NCI-H2196 (cell line): ENCODE measurements around the gene ZNF213.
A peak's percentile ranks its signal among the peaks of the same experiment; 100 is the strongest.

Source experiments
- DNase-seq: peaks from one replicate; lab custom pipeline; 2025; ENCODE audit not compliant: unreplicated experiment; lab: John Stamatoyannopoulos, UW

The ZNF213 gene

GRCh38 chr16:3145660-3146059, 10.8 kb downstream of the ZNF213 start:
- no peak for DNase-seq

DNA sequence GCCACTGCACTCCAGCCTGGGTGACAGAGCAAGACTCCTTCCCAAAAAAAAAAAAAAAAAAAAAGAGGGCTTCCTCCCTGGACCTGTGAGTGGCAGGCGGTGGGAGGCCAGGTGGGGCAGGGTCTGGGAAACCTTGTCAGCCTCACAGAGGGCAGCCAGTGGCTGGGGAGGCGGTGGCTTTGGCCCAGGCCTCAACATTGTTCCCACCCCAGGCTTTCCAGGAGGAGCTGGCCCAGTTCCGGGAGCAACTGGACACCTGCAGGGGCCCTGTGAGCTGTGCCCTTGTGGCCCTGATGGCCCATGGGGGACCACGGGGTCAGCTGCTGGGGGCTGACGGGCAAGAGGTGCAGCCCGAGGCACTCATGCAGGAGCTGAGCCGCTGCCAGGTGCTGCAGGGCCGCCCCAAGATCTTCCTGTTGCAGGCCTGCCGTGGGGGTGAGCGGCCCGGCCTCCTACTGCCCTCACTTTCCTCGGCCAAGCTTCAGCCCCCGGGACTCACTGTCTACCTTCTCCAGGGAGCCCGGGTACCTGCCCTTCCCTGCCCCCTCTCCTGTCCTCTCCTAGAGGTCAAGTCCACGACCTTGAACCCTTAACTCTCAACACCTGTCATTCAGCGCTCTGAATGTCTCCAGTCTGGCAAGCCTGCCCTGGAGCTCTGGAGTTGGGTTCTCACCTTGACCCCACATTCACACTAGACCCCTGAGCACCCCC, 12.4 kb downstream of the ZNF213 start:
- no peak for DNase-seq

DNA sequence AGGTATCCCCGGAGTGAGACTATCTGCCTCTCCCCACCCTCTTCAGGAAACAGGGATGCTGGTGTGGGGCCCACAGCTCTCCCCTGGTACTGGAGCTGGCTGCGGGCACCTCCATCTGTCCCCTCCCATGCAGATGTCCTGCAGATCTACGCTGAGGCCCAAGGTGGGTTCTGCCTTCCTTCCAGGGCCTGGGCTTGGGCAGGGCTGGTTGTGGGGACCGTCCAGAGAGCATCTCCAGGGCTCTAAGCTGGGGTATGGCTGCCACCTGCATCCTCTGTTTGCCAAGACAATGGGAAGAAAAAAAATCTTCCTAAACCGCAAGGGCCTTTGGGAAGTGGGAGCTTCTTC, 12.9 kb downstream of the ZNF213 start:
- DNase-seq = no peak

DNA sequence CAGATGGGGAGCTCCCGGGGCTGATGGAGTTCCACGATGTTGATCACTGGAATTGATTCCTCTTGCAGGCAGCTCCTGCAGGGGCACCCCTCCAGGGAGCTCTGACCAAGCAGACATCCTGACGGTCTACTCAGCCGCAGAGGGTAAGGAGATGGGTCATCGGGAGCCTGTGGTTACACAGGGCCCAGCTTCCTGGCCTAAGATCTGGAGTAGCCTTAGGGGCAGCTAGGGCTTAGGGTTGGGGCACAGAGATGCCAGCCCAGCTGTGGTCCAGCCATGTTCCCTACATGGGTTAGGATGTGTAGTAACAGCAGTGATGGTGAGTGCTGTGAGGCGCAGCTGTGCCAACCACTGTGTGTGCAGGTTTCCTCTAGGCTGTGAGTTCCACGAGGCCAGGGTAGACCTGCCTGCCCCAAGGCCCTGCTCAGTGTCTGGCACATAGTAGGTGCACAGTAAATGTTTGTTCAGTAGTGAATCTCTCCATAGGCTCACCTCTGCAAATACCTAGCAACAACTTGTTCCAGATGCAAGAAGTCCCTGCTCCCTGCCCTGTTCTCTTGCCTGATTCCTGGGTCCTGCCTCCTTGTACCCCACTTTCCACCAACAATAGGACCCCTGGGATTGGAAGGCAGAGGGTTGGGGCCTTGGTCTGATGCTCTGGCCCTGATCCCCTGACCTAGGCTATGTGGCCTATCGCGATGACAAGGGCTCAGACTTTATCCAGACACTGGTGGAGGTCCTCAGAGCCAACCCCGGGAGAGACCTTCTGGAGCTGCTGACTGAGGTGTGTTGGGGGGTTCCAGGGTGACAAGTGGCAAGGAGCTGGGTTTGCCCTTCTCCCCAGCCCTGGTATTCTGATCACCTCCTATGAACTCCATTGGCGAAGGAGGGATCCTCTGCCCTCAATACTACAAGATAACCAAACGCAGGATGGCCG, 13.7 kb downstream of the ZNF213 start:
- DNase-seq = no peak

DNA sequence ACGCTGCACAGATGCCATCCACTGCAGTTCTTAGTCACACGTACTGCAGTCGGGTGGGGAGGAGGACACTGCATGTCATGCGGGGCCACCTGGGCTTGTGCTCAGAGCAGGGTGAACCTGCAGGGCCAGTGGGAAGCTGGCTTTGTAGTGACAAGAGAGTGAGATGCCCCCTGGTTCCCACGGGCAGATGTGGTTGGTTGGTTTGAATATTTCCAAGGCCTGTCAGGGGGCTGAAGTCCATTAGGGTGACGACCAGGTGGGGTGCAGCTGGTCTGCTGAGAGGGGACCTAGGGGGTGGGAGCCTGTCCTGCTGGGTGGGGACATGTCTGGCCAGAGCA, 14.3 kb downstream of the ZNF213 start:
- no peak for DNase-seq

- no peak for DNase-seq
These were observed 15.0 kb downstream of the ZNF213 start for GRCh38 chr16:3149630-3150345.

GRCh38 chr16:3150346-3151218, 15.8 kb downstream of the ZNF213 start:
- peak; percentile 97 for DNase-seq

- DNase-seq = no peak
These were observed 17.1 kb downstream of the ZNF213 start for GRCh38 chr16:3152027-3152276.

DNA sequence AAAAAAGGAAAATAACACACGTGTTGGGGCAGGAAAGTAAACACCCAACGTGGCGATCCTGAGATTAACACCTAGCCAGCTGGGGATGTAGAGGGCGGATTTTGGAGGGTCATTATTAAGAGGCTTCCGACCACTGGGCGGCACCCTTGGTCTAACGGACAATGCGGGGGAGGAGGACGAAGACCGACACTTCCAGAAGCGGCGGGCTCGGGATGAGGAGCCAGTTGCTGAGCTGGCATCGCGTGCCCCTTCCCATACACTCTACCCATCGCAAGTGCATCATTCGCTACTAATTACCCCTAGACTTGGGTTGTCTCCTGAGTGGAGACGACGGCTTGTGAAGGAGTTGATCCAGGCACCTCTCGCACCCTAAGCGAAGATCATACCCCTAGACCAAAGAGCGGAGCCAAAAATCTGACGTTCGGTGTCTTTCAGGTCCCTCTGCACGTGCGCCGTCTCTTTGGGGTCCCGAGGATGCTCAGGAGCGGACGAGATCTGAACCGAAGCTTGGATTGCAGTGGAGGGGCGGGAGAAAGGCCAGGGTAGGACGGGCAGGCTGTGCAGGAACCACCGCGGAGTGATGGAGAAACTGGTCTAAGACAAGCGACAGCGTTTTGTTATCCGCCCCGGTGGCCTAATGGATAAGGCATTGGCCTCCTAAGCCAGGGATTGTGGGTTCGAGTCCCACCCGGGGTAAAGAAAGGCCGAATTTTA, 17.6 kb downstream of the ZNF213 start:
- DNase-seq = peak; percentile 89

DNA sequence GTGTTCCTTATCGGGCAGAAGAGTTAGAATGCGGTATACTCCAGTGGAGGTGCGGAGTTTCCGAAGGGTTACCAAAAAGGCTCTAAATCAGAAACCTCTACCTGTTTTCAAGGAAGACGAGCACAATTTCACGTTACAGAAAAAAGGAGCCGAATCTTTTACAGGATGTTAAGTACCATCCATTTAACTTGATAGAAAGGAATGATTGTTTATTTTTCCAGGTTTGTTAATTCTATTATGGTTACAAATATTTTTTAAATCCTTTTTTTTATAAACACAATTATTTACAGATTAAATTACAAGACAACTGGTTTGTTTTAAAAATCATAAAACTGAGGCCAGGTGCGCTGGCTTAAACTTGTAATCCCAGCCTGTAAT, 18.2 kb downstream of the ZNF213 start:
- no peak for DNase-seq

- DNase-seq = no peak
These were observed 20.4 kb downstream of the ZNF213 start for GRCh38 chr16:3155181-3155580.

DNA sequence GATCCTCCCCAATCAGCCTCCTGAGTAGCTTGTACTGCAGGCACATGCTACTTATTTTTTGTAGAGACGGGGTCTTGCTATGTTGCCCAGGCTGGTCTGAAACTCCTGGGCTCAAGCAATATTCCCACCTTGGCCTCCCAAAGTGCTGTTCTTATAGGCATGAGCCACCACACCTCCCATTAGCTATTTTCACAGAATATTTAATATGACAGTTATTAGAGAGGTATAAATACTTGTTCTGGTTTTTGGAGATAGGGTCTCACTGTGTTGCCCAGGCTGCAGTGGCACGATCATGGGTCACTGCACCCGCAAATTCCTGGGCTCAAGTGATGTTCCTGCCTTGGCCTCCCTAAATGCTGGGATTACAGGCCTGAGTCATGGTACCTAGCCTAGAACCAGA, 21.1 kb downstream of the ZNF213 start:
- no peak for DNase-seq

GRCh38 chr16:3157229-3158025, 22.6 kb downstream of the ZNF213 start:
- DNase-seq = peak; percentile 58

DNA sequence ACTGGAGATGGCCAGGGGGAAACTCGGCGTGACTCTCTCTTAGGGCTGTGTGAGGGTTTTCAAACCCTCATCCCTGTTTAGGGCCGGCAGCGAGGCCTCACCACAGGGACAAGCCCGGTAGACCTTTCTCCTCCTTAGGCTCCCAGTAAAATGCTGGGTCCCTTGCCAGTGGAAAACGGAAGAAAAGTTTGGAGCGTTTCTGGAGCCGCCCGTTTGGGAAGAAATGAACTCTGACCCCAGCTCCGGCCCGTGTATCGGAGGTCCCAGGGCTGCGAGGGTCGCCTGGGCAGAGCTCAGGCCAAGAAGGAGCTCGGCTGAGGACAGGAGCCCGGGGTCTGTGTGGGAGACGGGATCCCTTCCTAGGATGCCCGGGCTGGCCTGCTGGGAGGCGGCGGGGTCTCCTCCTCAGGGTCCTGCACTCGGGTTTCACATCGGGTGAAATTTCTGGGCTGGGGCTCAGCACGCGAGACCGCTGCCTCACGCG, 23.2 kb downstream of the ZNF213 start:
- DNase-seq = no peak

DNA sequence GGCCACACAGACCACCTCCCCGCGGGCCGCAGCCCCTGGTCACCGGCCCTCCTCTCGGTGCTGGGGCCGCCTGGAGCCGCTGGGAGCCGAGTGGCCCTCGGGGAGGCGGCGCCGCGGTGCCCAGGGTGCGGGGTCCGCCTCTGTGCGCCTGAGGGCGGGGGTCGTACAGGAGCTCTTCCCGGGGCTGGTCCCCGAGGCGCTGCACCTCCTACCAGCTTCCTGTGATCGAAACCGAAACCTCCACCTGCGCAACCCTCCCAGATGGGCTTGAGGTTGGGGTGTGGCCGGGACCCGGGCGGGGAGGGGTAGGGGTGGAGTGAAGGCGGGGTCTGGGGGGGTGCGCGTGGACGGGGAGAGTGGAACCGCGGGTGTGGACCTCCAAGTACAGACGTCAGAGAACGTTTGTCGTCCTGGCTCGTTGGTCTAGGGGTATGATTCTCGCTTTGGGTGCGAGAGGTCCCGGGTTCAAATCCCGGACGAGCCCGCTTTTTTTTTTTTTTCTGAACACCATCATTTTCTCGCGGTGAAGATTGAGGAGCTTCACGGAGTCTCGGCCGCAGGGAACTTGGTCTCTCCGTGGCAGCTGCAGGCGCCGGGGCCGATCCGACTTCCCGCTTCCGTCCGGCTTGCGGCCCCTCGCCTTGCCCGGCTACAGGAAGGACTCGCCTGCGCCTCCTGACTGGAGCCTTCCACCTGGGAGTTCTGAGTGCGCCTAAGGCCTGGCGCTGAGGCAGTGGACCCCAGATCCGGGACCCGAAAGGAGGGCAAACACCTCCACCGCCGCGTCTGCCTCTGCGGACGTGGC, 23.9 kb downstream of the ZNF213 start:
- DNase-seq = peak; percentile 84

- DNase-seq = no peak
These were observed 26.6 kb downstream of the ZNF213 start for GRCh38 chr16:3161235-3162018.

- DNase-seq = no peak
These were observed 29.5 kb downstream of the ZNF213 start for GRCh38 chr16:3164121-3164991.
